ENCODE measurements around the gene OR2AE1. TPM values are rescaled to one million over a fixed set of nuclear protein-coding genes. Genes with fewer than 3 reads are reported as not detected.

Gene OR2AE1
- total and polyA plus RNA-seq, 2 of the 13 experiments (the other 11 are each of a cell fraction or from before 2014, with no cell fraction given): not detected

GRCh38 chr7:99827040-99827778 is 49.6 kb downstream of the OR2AE1 start (continued):
- no peak for TF ChIP-seq ZNF280D (CRISPR knock-in tag; IDR thresholded peaks at IDR 0.05)
- no peak for TF ChIP-seq AKAP8 (CRISPR knock-in tag; IDR thresholded peaks at IDR 0.05)
- no peak for TF ChIP-seq BRD4 (CRISPR knock-in tag; IDR thresholded peaks at IDR 0.05)
- TF ChIP-seq CEBPB (IDR thresholded peaks at IDR 0.05; ENCODE audit: borderline replicate concordance, low read depth, low read length): peak; percentile 85
- TF ChIP-seq SMAD3 (CRISPR knock-in tag; IDR thresholded peaks at IDR 0.05): peak; percentile 92
- TF ChIP-seq KLF13 (CRISPR knock-in tag; IDR thresholded peaks at IDR 0.05): no peak
- TF ChIP-seq ZNF205 (CRISPR knock-in tag; IDR thresholded peaks at IDR 0.05): no peak; the same call in 1 of the 2 replicates
- TF ChIP-seq, protein P1, sequence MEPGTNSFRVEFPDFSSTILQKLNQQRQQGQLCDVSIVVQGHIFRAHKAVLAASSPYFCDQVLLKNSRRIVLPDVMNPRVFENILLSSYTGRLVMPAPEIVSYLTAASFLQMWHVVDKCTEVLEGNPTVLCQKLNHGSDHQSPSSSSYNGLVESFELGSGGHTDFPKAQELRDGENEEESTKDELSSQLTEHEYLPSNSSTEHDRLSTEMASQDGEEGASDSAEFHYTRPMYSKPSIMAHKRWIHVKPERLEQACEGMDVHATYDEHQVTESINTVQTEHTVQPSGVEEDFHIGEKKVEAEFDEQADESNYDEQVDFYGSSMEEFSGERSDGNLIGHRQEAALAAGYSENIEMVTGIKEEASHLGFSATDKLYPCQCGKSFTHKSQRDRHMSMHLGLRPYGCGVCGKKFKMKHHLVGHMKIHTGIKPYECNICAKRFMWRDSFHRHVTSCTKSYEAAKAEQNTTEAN (CRISPR knock-in tag; conservative IDR thresholded peaks at IDR 0.05): peak; percentile 85
- peak; percentile 75; the same call in 1 of the 2 replicates for TF ChIP-seq ZGPAT (CRISPR knock-in tag; IDR thresholded peaks at IDR 0.05)
- peak; percentile 35; the same call in 1 of the 2 replicates for TF ChIP-seq MLXIP (CRISPR knock-in tag; IDR thresholded peaks at IDR 0.05; ENCODE audit: borderline replicate concordance)
- peak; percentile 84; the same call in 1 of the 2 replicates for TF ChIP-seq ZNF331 (CRISPR knock-in tag; IDR thresholded peaks at IDR 0.05)
- no peak for TF ChIP-seq IRX3 (CRISPR knock-in tag; IDR thresholded peaks at IDR 0.05; ENCODE audit: borderline replicate concordance, low read depth)
- no peak for TF ChIP-seq ZNF430 (CRISPR knock-in tag; IDR thresholded peaks at IDR 0.05)
- TF ChIP-seq JUNB (CRISPR knock-in tag; IDR thresholded peaks at IDR 0.05; ENCODE audit: borderline replicate concordance): peak; percentile 47; the same call in 1 of the 2 replicates
- peak; percentile 37; the same call in 1 of the 2 replicates for TF ChIP-seq ZNF556 (CRISPR knock-in tag; IDR thresholded peaks at IDR 0.05; ENCODE audit: borderline replicate concordance)
- TF ChIP-seq POGZ (CRISPR knock-in tag; IDR thresholded peaks at IDR 0.05): peak; percentile 53; the same call in 1 of the 2 replicates
- TF ChIP-seq ZKSCAN5 (CRISPR knock-in tag; IDR thresholded peaks at IDR 0.05): no peak
- TF ChIP-seq SRF (IDR thresholded peaks at IDR 0.05; ENCODE audit: low read depth, low read length): no peak
- no peak; the same call in 1 of the 2 replicates for TF ChIP-seq ZNF747 (CRISPR knock-in tag; IDR thresholded peaks at IDR 0.05; ENCODE audit: borderline replicate concordance)
- TF ChIP-seq ZNF468 (CRISPR knock-in tag; IDR thresholded peaks at IDR 0.05): no peak
- no peak for TF ChIP-seq KLF15 (CRISPR knock-in tag; IDR thresholded peaks at IDR 0.05; ENCODE audit: borderline replicate concordance)
